DOHH2 (cell line): ENCODE results near the gene CARMIL1.

ENCODE experiments used
- EZH2phosphoT487 ChIP-seq: fragments of 200-600 bp; sonication (generic); IDR thresholded peaks from 2 replicates; pipeline ENCODE4 v1.6.1; 2017; ENCODE audit warnings: borderline replicate concordance, mild to moderate bottlenecking, antibody characterized with exemption, low read length, moderate library complexity, mixed read lengths
- TF ChIP-seq, protein P1 (sequence below): fragments of 200-600 bp; sonication (generic); IDR thresholded peaks from one replicate; pipeline ENCODE4 v1.5.1; 2014; ENCODE audit warnings: antibody characterized with exemption, mild to moderate bottlenecking, low read depth, low read length; ENCODE audit not compliant: poor library complexity, severe bottlenecking

DNA sequence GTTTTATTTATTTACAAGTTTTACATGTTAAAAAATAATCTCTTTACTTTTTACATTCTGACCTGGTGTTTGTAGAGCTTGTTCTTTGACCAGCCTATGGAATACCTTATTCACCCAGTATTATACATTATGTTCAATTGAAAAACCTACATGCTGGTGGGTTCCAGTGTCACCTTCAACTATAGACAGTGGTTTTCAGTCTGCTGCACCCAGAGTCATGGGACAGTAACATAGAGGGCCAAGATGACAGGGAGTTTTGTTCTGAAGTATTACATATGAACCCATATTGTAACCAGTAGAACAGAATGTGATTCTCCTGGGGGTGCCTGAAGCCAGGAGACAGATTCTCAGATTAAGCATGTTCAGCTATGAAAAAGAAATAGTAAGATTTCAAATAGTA is 233.4 kb downstream of the CARMIL1 start:
- TF ChIP-seq, protein P1, sequence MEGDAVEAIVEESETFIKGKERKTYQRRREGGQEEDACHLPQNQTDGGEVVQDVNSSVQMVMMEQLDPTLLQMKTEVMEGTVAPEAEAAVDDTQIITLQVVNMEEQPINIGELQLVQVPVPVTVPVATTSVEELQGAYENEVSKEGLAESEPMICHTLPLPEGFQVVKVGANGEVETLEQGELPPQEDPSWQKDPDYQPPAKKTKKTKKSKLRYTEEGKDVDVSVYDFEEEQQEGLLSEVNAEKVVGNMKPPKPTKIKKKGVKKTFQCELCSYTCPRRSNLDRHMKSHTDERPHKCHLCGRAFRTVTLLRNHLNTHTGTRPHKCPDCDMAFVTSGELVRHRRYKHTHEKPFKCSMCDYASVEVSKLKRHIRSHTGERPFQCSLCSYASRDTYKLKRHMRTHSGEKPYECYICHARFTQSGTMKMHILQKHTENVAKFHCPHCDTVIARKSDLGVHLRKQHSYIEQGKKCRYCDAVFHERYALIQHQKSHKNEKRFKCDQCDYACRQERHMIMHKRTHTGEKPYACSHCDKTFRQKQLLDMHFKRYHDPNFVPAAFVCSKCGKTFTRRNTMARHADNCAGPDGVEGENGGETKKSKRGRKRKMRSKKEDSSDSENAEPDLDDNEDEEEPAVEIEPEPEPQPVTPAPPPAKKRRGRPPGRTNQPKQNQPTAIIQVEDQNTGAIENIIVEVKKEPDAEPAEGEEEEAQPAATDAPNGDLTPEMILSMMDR, result no peak
- no peak for TF ChIP-seq EZH2phosphoT487
